Fibroblast of skin of left biceps (primary cell): Measurements from ENCODE around the gene ATXN2.

Source experiments
- DNase-seq, 2 experiments: peaks; one replicate each; pipeline ENCODE4 v3.0.0-alpha.2; 2013; ENCODE audit warnings: low read depth in 2 of 2

Gene ATXN2

DNA sequence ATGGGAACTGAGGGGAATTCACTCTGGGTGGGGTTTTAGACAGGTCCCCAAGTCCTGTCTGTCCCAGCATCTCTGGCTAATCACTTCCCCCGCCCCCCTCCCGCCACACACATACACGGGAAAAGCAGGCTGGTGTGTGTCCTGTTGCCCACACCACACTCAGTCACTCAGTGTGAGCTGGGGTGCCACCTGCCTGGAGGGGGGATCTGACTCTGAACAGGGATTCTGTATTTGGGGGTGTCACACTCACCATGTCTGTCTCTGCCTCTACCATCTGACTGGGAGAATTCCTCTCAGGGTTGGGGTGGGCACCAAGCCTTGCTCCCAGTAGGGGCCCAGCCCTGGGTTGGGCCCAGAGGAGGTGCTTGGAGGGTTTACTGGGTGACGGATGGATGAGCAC is 162.3 kb downstream of the ATXN2 start:
- DNase-seq = no peak

GRCh38 chr12:111436266-111436665 is 162.8 kb downstream of the ATXN2 start:
- no peak for DNase-seq

GRCh38 chr12:111435661-111436201 is 163.4 kb downstream of the ATXN2 start:
- no peak for DNase-seq

- DNase-seq = no peak
Measured at GRCh38 chr12:111434680-111435338, 164.3 kb downstream of the ATXN2 start.

DNA sequence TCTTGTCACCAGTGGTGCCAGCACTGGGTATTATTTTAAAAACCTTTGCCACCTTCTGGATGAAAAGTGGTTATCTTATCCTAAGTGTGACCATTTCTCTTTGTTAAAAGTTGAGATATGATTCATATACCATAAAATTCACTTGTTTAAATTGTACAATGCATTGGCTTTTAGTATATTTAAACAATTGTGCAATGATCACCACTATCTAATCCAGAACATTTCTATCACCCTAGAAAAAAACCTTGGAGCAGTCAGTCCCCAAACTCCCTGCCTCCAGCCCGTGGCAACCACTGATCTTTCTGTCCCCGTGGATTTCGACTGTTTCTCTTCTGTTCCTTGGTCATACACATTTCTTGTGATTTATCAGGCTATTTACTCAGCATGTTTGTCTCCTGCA is 165.1 kb downstream of the ATXN2 start:
- no peak for DNase-seq

DNA sequence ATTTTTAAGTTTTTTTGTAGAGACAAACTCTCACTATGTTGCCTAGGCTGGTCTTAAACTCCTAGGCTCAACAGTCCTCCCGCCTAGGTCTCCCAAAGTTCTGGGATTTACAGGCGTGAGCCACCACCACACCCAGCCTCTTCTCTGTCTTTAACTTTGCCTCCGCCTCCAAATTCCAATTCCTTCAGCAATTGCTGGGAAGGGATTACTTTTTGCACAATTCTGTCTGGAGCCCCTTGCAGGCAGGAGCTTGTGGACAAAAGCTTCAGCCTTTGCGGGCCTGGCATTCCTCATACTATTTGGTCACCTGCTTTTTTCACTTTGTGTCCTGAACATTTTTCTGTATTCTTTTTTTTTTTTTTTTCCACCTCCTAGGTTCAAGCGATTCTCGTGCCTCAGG is 167.3 kb downstream of the ATXN2 start:
- no peak for DNase-seq

- DNase-seq = no peak
Measured at GRCh38 chr12:111430433-111431353, 168.4 kb downstream of the ATXN2 start.

- DNase-seq = no peak
Measured at GRCh38 chr12:111429828-111430432, 169.2 kb downstream of the ATXN2 start.

DNA sequence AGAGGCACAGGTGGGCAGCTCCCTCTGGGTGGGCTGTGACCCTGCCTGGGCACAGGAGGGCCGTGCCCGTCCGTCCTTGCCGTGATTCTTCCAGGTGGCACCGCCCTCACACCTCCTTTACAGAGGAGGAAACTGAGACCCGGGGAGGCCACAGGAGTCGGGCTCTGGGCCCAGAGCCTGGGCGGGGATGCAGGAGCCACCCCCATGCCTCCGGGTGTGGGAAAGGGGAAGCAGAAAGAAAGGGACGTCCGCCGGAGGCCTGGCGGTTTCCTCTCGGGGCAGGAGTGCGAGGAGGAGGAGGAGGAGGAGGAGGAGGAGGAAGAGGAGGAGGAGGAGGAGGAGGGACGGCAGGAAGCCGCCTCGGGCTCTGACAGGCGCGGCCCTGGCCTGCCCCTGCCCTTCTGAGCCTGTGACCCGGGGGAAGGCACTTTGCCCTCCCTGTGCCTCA is 170.4 kb downstream of the ATXN2 start:
- DNase-seq = no peak

DNA sequence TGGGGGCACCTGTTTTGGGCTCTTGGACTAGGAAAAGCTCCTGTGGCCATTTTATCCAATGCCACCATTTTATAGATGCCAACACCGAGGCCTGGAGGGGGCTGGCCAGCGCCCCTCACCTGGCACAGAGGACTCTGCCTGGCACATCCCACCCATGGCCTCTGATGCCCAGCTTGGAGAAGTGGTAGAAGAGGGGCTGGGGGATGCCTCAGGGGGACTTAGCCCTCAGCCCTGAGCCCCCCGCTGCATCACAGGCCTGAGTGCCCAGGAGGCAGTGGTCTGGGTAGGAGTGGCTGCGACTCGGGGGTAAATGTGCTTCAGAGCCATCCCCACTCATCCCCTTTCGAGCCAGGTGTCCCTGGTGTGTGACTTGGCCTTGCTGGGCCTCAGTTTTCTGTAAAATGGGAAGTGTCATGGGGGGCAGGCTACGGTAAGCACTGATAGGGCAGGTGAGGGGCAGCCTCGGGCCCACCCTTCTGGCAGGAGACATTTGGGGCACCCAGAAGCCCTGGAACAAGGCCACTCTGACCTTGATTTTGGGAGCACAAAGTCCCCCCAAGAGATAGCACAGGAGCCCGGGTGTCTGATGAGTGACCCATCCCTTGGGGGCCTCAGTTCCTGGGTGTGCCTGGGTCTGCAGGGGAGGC is 170.9 kb downstream of the ATXN2 start:
- DNase-seq = no peak

DNA sequence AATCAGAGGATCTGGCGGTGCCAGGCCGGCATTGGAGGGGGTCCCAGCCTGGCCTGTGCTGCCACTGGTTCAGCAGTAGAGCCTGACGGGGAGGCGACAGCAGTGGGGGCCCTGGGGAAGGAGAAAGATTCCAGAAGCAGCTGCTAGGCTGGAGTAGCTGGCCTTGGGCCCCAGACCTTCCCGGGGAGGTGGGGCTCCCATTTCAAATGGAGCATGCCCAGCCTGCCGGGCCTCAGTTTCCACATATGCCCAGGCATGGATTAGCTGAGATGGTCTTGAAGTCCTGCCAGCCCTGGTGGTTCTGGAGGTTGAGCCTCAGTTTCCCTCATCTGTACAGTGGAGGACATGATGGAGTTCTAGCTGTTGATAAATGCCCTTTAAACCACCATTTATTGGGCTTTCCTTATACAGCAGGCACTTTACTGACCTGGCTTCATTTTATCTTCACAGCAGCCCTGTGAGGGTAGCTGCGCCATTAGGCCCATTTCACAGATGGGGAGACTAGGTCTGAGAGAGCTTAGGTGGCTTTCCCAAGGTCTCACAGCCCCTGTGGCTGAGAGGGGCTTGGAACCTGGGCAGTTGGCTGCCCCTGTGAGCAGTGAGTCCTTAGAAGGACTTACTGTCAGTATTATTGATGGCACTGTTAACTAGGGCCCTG is 171.6 kb downstream of the ATXN2 start:
- DNase-seq = no peak

GRCh38 chr12:111426344-111427185 is 172.6 kb downstream of the ATXN2 start:
- no peak for DNase-seq

DNA sequence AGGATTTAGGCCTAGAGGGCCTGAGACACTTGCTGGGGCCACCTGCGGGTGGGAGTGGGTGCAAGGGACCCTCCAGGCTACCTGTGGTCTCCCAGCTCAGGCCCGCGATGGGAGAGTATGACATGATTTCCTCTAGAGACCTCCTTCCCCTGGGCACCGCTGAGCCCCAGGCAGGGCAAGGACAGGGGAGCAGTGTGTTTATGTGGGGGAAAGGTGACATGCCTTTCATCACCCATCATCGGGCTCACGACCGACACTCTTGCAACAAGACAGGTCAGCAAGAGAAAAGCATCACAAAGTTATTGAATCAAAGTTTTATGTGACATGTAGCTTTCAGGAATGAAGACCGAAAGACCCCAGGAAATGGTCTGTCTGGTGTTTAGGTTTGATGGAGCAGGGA is 173.5 kb downstream of the ATXN2 start:
- no peak for DNase-seq

GRCh38 chr12:111424793-111425251 is 174.3 kb downstream of the ATXN2 start:
- no peak for DNase-seq

DNA sequence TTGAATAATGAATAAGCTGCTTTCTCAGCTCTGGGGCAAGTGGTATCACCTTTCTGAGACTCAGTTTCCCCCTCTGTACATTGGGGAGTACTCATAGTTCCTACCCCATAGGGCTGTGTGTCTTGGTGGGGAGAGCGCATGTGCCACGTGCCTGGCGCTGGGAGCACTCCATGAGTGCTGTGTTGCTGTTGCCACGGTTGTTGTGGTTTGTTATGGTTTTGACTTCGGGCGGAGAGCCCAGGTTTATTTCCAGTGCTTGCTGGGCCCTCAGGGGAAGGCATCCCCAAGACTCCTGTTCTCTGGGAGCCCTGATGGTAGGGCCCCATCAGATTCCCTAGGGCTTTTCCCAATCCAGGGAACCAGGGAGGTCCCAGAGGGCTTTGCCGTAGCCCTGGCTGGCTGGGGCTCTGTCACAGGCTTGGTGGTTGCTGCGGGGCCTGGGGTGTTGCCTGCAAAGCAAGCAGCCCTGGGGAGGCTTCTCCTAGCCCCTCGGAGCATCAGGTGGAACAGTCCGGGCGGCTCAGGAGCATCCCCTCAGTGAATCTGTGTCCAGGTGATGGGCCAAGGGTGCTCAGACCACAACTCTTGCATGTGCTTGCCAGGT is 174.8 kb downstream of the ATXN2 start:
- DNase-seq = no peak

DNA sequence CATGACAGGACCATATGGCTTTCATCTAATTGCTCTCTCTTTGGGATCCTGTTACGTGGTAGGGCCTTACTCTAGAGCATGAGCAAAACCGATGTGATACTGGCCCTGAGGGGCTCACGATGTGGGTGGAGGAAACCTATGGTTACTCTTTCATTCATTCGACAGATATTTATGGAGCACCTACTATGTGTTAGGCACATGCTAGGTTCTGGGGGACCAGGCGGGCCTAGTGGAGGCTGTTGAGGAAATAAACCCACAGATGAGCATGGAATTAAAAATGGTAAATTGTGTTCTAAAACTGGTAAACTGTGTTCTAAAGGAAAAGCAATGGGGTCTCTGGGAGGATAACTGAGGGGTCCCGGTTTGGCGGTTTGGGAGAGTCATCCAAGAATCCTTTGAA is 178.6 kb downstream of the ATXN2 start:
- no peak for DNase-seq

GRCh38 chr12:111419784-111420183 is 179.3 kb downstream of the ATXN2 start:
- no peak for DNase-seq

DNA sequence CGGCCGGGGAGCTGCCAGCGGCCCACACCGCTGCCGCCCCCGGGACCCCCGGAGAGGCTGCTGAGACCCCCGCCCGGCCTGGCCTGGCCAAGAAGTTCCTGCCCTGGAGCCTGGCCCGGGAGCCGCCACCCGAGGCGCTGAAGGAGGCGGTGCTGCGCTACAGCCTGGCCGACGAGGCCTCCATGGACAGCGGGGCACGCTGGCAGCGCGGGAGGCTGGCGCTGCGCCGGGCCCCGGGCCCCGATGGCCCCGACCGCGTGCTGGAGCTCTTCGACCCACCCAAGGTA is 180.6 kb downstream of the ATXN2 start:
- no peak for DNase-seq

DNA sequence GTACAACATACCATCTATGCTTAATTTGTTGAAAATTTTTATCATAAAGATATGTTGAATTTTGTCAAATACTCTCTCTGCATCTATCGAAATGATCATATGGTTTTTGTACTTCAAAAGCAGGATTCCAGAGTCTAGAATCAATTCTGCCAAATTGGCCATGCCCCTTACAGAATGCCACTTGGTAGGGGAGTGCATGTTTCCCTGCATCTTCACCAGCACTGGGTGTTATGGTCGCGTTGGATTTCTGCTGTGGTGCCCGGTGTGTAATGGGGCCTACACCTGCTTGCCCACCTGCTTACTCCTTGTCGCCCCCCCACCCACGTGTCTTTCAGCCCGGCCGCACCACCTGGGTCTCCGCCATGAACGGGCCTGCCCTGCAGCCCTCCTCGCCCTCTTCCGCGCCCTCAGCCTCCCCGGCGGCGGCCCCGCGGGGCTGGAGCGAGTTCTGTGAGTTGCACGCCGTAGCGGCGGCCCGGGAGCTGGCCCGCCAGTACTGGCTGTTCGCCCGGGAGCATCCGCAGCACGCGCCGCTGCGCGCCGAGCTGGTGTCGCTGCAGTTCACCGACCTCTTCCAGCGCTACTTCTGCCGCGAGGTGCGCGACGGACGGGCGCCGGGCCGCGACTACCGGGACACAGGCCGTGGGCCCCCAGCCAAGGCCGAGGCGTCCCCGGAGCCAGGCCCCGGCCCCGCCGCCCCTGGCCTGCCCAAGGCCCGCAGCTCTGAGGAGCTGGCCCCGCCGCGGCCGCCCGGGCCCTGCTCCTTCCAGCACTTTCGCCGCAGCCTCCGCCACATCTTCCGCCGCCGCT is 181.1 kb downstream of the ATXN2 start:
- no peak for DNase-seq
